OCI-M1 (cell line): ENCODE measurements around the gene PRR35.
A peak's percentile ranks its signal among the peaks of the same experiment; 100 is the strongest.

Experiments
- DNase-seq: peaks from one replicate; lab custom pipeline; 2025; lab: John Stamatoyannopoulos, UW

The PRR35 gene

DNA sequence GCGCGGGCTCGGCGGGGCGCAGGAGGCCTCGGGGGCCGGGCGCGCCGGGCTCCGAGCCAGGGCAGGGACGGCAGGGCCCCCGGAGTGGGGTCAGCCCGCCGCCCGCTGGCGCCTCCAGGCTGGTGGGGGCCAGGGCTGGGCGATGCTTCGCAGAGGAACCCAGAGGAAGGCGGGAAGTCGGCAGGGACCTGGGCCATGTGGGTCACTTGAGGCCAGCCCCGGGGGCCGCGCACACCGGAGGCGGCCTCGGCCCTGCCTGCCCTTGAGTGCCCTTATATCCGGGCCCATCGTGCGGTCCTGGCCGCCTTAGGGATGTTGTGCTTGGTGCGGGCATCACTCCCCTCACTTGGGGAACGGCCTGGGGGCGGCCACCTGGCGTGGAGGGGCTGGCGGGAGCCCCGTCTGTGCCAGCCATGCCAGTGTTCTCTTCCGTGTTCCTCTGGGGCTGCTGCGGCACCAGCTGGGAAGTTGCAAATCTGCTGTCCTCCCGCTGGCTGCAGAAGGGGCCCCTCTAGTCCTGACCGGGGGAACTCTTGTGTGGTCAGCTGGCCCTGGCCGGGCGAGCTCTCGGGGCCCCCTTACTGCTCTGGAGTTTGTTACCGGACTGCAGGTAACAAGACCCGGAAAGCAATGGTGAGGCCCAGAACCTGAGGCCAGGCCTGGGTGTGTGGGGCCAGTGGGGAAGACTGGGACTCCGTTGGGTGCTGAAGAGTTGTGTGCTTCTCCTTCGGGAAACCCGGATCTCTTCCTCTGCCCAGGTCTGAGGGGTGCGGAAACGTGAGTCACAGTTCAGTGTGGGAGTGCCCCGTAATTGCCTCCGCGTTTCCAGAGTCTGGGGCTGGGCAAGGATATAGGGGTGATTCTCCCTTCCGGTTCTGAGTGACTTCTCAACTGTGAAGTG lies 31.8 kb upstream of the PRR35 start:
- peak; percentile 44 for DNase-seq

DNA sequence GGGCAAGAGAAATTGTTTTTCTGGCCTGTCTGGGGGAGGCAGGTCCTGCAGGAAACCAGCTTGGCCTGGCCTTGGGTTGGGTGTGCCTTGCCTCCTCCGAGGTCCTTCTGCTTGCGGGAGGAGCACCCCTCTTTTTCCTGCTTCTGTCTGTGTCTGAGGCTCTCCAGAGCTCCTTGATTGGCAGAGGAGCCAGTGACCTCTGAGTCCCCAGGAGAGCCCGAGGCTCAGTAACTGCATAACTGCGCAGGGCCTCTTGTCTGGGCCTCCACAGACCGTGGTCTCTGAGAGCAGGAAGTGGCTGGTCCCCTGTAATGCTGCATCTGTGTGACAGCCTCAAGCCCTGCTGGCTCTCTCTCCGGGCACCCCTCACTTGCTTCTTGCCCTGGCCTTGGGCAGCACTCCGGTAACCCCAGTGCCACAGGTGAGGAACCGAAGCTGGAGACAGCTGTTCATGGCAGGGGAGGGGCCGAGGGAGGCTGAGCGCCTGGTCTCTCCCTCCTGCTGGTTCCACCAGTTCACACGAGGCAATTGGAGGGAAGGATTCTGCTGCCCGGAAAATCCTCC lies 31.1 kb upstream of the PRR35 start:
- peak; percentile 44 for DNase-seq

DNA sequence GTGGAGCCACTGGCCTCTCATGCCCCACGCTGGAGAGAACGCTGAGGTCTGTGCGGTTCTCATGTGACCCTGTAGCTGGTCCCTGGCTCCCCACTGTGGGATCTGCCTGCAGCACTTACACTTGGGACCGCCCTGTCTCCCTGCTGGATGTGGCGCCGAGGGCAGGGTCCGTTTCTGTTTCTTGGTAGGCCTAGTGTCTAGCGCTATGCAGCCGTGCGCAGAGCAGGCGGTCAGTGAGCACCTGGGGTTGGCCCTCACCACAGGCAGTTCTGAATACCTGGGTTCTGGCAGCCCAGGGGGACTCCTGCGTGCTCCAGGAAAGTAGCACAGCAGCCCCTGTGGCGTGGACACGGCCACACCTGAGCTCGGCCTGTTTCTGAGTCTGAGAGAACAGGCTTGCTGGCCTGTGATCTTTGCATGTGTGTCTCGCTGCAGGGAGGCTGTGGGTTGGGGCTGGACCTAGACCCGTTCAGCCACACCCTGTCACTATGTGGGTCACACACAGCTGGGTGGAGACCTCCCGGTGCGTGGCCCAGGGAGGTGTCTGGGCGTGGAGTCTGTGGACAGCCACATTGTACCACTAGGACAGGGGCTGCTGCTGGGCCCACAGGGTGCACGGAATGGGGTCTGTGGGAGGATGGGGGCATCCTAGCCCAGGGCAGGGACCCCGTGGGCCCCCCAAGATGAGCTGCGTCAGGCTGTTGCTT lies 29.9 kb upstream of the PRR35 start:
- no peak for DNase-seq

DNA sequence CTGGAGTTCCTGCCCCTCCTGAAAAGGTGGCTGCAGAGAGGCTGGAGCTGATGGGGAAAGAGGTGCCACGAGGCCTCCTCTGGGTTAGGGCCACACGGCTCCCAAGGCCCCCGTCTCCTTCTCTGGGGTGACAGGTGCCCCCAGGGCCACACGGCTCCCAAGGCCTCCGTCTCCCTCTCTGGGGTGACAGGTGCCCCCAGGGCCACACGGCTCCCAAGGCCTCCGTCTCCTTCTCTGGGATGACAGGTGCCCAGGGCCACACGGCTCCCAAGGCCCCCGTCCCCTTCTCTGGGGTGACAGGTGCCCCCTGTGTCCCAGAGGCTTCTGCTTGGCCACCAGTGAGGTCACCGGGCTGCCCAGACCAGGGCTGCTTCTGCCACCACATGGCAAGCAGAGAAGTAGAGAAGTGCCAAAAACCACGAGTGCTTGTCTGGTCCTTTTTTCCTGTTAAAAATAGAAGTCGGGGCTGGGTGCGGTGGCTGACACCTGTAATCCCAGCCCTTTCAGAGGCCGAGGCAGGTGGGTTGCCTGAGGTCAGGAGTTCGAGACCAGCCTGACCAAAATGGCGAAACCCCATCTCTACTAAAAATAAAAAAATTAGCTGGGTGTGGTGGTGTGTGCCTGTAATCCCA lies 28.6 kb upstream of the PRR35 start:
- DNase-seq = no peak

DNA sequence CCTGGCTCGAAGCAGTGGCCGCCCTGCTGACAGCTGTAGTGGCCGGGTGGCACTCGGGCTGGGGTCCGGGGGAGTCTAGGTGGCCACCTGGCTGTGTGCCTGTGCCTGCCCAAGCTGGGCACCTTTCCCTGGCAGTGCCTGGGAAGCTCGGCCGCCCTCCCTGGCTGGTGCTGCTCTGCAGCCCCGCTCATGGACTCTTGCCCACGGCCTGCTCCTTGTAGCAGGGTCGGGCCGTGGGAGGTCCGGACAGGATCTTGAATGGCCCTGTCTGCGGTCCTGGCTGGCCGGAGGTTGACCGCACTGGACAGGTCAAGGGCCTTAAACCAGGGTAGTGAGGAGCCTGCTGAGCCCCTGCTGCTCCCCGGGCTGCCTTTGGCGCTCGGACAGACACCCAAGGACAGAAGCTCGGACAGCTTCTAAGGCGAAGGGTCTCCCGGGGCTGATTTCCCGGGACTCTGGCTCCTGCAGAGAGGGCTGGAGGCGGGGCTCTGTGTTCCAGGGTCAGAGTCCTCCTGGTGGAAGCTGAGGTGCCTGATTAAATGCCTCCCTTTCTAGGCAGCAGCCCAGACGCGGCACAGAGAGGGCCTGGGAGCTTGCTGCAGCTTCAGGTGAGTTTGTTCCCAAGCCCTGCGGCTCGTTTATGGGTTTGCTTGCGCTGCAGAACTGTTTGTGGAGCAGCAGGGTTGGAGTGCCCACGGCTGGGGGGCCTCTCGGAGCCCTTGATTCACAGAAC lies 26.6 kb upstream of the PRR35 start:
- DNase-seq = no peak

DNA sequence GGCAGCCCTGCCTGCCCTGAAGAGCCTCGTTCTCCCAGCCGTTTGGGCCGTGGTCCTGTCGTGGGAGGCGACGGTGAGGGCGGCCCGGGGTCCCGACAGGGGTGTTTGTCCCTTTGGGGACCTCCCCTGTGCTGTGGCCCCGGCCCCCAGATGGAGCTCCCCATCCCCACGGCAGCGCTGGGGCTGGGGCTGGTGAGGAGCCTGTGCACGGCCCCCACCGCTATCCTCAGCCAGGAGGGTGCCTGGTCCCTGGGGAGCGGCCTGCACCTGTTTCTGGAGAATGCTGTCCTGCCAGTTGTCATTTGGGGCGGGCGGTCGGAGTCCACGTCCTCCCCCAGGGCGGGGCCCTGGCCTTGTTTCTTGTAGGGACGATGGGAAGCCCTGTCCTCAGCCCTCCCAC lies 26.1 kb upstream of the PRR35 start:
- DNase-seq = no peak

DNA sequence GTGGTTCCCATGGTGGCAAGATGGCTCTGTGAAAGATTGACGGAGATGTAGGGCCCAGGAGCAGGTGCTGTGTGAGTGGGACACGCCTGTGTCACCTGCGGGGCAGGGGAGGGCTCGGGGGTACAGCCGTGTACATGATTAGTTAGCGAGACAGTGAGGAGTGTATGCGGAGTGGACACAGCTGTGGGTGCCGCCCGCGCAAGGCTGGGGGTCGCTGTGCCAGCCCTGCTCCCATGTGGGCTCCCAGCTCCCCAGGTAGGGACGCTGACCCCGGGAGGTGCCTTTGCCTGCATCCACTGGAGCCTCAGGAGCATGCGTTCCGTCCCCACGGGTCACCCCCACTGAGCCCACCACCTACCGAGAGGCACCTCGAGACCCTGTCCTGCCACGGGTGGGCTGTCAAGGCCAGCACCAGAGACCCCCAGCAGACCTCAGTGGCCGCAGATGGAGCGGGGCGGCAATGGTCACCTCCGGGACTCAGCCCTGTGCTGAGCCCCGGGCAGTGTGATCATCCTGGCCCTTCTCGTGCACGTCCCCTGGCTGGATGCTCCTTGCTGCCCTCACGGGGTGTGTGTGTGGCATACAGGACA lies 25.2 kb upstream of the PRR35 start:
- no peak for DNase-seq

DNA sequence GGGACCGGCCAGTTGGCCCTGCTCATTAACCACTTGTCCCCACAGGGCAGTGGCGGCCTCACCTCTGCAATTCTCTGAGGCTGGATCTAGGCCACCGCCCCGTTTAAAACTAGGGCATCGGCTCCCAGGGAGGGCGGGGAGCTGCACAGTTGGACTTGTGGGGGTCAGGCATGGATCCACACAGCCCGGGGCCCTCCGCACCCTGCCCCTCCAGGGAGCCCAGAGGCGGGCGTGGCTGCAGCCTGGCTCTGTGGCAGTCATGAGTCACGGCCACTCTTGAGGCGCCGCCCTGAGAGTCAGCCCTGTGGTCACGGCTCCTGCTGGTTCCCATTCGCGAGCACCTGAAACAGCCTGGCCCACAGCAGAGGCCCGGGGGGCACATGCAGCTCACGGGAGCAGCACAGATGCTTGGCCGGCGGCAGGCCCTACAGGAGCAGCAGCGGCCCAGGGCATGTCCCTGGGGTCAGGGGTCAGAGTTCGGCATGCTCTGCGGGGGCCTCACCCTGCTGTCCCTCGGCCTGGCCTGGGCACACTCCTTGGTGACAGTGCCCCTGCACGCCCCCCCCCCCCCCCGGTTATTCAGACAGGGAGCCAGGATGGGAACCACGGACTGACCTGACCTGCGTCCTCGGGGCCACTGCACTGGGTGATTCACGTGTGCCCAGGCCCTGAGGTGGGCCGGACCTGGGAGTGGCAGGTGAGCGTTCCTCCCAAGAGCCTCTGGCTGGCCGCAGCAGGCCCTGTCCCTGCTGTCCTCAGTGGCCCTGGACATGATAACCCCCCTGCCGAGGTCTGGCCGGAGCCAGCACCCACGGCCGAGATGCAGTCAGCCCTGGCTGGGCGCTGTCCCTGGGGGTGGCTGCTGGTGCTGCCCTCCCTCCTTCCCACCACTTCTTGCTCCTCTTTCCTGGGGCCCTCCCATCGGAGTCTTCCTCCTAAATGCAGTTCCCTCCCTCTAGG lies 24.5 kb upstream of the PRR35 start:
- no peak for DNase-seq

DNA sequence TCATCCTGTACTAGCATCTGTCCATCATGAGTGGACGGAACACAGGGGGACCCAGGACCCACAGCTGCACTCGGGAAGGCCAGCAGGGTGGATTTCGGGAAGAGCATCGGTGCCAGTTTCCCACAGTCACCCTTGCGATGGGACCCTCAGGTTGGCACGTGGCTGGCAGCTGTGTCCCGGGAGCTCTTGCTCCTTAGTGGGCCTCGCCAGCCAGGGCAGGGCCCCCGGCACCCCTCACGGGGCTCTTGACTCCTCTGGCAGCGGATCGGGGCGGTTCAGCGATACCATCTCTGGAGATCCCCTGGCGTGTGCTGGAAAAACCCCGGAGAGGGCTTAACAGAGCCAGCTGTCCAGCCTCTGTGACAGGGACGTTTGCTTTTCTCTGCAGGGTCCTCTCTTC lies 23.4 kb upstream of the PRR35 start:
- DNase-seq = no peak

DNA sequence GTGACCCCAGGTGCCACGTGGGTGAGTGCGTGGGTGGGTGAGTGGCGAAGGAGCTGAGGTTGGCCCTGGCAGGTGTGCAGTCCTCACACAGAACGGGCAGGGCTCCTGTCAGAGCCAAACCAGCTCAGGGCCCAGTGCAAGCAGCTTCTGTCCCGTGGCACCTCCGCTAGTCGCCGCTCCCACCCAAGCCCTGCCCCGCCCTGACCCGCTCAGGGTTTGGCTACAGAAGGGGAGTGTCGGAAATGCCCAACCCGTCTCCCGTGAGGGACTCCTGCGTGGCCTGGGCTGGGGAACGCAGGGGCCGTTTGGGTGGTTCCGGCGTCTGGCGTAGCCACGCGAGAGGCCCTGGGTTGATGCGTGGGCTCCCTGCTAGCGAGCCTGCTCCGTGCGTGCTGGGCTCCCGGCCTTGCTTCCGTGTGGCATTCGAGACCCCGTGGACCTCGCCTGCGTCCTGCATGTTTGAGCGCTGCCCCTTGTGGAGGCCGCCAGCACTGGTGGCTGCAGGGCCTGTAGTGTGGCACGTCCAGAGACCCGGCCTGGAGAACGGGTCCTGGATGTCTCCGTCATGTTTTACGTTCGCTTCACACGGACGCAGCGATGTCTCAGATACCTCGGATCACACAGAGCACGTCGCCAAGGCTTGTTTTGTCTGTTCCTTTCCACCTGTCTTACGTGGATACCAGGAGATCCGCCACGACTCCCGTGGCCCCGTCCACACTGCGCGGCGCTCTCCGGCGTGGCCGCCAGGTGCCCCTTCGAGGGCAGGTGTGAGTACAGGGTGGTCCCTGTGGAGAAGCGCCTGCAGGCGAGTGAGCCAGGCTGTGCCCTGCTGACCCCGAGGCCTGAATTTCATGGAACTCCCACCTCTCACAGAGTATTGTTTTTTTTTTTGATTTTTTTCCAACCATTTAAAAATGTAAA lies 22.5 kb upstream of the PRR35 start:
- no peak for DNase-seq

DNA sequence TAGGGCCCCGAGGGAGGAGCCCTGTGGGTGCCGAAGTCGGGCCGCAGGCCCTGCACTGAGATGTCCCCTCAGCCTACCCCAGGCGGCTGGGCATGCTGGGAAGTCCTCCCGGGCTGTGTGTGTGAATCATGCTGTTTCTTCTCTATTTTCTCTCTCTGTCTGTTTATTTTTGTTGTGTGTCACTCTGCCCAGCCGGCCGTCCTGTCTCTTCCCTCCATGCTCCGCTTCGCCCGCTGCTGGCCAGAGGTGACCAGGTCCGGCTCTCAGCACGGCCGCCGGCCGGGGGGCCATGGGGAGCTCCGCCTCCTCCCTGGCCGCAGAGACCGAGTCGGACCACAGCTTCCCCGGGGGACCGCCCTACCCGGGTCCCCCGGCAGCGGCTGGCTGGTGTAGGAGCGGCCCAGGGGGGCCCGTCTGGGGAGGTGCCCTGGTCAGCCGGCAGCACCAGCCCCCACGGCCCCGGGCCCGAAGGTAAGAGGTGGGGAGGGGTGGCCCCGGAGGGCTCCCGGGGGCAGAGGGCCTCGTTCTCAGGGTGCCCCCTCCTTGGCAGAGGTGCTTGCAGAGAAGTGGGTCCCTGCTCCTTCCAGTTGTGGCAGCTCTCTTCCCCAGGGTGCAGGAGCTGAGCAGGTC lies 20.2 kb upstream of the PRR35 start:
- DNase-seq = no peak

DNA sequence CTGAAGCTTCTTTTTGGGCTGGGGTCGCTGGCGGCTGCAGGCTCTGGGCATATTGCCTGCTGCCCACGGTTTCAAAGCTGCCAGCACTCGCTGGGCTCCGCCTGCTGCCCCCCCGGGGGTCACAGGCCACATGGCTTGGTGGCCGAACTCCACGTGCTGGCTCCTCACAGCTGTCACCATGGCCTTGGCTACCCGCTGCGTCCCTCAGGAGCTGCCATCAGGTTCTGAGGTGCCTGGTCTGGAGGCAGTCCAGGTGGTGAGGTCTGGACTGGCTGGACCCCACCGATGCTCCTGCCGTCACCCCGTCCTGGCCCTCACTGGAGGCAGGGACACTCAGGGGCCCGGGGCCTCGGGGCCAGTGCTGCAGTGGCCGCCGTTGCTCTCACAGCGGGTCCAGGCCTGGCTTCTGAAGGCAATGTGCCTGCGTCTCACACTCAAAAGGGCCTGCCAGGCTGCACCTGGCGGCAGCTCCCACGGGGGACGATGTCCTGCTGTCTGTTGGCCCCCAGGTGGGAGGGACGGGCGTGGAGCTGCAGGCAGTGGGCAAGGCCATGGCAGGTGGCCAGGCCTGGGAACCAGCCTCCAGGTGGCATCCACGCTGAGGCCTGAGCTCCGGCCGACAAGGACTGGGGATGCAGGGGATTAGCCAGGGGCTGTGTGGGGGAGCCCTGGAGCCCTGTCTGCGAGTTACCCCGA lies 19.4 kb upstream of the PRR35 start:
- DNase-seq = no peak

DNA sequence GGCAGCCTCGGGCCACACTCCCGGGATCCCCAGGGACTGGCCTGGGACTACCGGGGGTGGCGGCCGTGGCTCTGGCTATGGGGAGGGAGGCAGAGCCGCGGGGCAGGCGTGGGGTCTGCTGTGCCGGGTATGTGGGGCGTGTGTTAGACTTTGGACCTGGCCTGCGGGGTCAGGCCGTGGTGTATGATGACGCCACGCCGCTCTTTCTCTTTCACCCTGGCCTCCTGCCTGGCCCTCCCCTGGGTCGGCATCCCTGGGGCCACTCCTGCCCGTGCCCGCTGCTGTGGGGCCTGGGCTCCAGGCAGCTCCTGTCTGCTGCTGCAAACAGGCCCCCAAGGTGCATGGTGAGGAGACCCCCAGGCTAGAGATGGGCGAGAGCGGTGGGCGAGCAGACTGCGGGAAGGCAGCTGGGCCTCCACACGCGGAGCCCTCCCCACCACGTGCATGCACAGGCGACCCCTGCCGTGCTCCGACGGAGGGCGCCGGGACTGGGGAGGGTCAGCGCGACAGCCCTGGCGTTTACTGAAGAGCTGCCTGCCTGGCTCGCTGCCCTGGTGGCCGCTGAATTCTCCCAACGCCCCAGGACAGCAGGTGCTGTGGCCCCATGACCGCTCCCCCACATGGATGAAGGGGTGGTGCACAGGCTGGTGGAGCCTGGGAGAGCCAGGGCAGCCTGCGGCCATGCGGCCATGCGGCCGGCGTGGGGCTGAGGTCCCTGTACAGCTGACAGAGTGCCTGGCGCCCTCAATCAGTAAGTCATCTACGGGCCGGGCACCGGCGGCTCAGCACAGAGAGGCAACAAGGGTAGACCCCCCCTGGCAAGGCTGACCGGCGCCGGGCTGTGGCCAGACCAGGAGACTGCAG lies 16.7 kb upstream of the PRR35 start:
- no peak for DNase-seq

DNA sequence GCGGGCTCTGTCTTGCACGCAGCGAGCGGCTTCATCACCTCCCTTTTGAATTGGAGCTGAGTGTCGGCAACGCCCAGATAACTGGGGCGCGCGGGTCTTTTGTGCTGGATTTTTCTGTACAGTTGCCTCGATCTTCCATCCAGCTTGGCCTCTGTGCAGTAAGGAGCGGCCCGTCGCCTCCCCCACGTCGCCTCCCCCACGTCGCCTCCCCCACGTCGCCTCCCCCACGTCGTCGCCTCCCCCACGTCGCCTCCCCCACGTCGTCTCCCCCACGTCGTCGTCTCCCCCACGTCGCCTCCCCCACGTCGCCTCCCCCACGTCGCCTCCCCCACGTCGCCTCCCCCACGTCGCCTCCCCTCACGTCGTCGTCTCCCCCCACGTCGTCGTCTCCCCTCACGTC lies 15.7 kb upstream of the PRR35 start:
- DNase-seq = no peak

DNA sequence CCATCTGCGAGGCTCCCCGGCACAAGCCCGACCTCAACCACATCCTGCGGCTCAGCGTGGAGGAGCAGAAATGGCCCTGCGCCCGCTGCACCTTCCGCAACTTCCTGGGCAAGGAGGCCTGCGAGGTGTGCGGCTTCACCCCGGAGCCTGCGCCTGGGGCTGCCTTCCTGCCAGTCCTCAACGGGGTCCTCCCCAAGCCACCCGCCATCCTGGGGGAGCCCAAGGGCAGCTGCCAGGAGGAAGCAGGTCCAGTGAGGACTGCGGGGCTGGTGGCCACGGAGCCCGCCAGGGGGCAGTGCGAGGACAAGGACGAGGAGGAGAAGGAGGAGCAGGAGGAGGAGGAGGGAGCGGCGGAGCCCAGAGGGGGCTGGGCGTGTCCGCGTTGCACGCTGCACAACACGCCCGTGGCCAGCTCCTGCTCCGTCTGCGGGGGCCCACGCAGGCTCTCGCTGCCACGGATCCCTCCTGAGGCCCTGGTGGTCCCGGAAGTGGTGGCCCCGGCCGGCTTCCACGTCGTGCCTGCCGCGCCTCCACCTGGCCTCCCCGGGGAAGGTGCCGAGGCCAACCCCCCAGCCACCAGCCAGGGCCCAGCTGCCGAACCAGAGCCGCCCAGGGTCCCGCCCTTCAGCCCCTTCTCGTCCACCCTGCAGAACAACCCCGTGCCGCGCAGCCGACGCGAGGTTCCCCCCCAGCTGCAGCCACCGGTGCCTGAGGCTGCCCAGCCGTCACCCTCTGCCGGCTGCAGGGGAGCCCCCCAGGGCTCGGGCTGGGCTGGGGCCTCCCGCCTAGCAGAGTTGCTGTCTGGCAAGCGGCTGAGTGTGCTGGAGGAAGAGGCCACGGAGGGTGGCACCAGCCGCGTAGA lies 13.1 kb upstream of the PRR35 start:
- DNase-seq = no peak

DNA sequence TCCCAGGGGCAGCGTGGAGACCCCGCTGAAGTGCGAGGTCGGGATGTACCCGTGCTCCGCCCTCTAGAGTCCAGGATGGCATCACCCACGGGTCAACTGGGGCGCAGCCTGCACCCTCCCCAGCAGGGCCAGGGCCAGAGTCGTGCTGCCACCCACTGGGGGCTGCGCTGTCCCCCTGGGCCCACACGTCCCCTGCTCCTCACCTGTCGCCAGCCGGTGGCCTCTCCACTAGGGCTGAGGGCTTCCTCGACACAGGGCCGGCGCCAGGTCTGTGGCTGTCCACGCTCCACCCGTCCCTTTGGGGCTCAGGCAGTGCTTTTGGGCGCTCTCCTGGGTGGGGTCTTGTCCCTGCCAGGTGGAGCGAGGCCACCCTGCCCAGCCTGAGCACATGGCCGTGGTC lies 11.6 kb upstream of the PRR35 start:
- no peak for DNase-seq
